MG63 (cell line): ENCODE results near the gene ZNF827. TPM values are rescaled to one million over a fixed set of nuclear protein-coding genes. Genes with fewer than 3 reads are reported as not detected.

Experiments
- DNase-seq: peaks from one replicate; pipeline ENCODE4 v3.0.0-alpha.2; 2020
- H3K27me3 ChIP-seq: fragments of 250-450 bp; sonication (Bioruptor Pico); 2 replicates; pipeline ENCODE4 v1.5.1; 2020; ENCODE audit warnings: mild to moderate bottlenecking, moderate library complexity
- H3K36me3 ChIP-seq: fragments of 250-450 bp; sonication (Bioruptor Pico); 2 replicates; pipeline ENCODE4 v1.5.1; 2020; ENCODE audit warnings: mild to moderate bottlenecking, moderate library complexity
- H3K4me3 ChIP-seq: fragments of 250-450 bp; sonication (Bioruptor Pico); 2 replicates; pipeline ENCODE4 v1.5.1; 2020; ENCODE audit warnings: mild to moderate bottlenecking, moderate library complexity
- H3K9me3 ChIP-seq: fragments of 250-450 bp; sonication (Bioruptor Pico); 2 replicates; pipeline ENCODE4 v1.5.1; 2020; ENCODE audit warnings: mild to moderate bottlenecking, moderate library complexity
- total RNA-seq: library from RNA; depleted of rRNA; stranded (reverse); fragments of >200 nt; shearing (Covaris generic); gene quantifications from 2 replicates; pipeline ENCODE4 v1.2.3, GENCODE V29; 2014; ENCODE audit warnings: low replicate concordance

ZNF827 gene
- total RNA-seq, 1 experiment from 2014 or later: 0.86 TPM

DNA sequence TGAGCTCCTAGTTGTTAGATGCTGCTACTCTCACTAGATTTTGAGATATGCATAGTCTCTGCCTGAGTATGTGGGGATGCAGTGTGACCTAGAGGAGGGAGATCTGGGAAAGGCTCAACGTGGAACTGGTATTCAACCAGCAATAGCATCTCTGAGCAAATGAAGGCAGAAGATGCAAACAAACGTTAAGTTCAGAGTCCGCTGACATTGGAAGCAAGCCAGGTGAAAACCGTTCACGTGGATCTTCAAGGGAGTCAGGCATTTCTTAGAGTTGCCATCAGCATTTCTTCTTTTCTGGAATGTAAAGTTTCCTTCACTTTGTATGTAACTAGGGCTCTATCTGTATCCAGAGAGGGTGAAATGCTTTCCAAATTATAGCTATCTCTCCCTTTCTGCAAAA lies 198.8 kb downstream of the ZNF827 start:
- no peak for DNase-seq
- H3K36me3 ChIP-seq: no peaks in the 10 kb centered on the region
- no peak overlapping the region for H3K4me3 ChIP-seq
- no peaks in the 10 kb centered on the region for H3K27me3 ChIP-seq
- no peaks in the 10 kb centered on the region for H3K9me3 ChIP-seq

DNA sequence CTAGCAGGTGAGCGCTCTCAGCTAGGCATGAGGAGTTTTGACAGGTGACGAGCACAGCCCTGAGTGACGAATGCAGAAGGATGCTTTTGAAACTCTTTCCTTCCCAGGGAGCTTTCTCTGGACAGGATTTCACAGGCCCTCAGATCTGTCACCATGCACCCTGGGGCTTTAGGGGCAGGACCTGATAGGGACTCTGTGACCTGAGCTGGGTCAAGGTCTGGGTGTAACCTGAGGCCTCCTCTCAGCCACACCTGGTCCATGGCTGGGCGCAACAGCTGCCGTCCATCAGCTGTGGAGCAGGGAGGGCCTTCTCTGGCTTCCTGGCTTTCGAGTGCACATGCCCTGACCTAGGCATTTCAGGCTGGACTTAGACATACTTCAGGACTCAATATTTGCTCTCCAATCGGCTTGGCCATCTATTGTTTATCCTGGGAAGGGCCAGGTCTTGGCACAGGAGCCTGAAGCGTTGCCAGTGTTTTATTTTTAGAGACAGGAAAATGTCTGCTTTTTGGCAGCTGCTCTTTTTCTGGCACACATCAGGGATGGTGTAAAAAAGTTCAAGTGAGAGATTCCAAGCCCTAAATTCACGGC lies 202.3 kb downstream of the ZNF827 start:
- H3K36me3 ChIP-seq: no peaks in the 10 kb centered on the region
- DNase-seq: peak; percentile 80
- H3K27me3 ChIP-seq: no peaks in the 10 kb centered on the region

DNA sequence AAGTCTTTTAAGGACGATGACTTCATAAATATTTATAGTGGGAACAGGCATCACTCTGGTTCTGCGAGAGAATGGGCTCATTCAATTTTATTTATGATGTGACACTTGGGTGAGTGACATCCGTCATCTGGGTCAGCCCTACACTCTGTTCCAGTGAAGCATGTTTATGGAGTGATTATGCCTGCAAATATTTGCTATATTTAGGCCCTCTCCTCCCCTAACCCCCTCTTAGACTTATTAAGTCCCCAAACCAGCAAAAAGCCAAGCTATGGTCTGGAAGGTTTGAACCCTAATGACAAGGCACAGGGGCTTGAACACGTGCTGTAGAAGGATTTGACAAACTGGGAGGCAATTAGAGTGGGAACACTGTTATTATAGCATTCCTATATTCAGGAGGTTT lies 202.8 kb downstream of the ZNF827 start:
- Histone ChIP-seq H3K9me3 (no peaks in the 10 kb centered on the region), H3K27me3 (no peaks in the 10 kb centered on the region), H3K36me3 (no peaks in the 10 kb centered on the region), H3K4me3 (no peak overlapping the region)
- DNase-seq: no peak

More for the DNA sequence above, 202.3 kb downstream of the ZNF827 start:
- H3K4me3 ChIP-seq: no peak overlapping the region
- no peaks in the 10 kb centered on the region for H3K9me3 ChIP-seq

DNA sequence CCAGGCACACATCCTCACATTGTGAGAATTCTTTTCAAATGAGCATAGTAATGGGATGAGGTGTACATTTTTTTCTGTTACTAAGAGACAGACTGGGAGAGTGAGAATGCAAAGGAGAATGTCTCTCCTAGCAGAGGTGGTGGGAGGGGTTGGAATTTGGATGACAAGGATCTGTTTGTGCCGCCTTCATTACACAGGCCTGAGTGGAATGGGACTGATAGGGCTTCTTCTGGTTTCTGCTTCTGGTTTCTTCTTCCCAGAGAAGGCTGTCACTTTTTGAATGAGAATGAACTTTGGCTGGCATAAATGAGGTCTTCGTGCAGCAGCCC lies 203.3 kb downstream of the ZNF827 start:
- DNase-seq: peak; percentile 77
- H3K36me3 ChIP-seq: no peaks in the 10 kb centered on the region
- no peaks in the 10 kb centered on the region for H3K27me3 ChIP-seq
- H3K4me3 ChIP-seq: no peak overlapping the region
- H3K9me3 ChIP-seq: no peaks in the 10 kb centered on the region

DNA sequence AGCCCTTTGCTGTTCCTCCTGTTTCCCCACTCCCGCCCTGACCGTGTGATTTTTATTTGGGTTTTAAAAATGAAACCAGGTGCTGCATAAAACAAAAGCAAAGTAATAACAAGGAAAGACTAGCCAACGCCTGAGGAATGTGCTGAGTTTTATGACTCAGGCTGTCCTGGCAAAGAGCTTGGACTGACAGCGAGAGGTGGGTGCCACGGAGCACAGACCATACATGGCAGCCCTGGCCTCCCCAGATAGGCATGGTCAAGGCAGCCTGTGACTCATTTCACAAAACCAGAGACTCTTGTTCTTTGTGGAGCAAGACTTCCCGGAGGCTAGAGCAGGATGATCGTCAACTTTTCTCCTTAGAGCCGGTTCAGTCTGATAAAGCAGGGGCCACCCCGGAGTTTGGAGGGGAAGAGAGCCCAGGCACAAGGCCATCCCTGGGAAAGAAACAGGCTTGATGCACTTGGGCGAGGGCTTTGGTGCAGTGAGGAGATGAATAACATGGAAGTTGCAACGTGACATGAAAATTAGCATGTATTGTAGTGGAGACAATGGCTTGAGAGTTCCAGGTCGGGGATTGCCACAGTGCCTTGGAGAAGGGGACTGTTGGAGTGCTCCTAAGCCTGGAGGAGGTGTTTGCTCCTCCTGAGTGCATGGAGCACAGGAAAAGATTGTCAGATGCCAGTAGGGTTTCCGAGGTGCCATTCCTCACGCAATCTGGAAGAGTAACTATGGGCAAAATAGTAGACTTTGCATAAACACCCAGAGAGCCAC lies 203.9 kb downstream of the ZNF827 start:
- H3K4me3 ChIP-seq: peak overlapping the region; percentile 7; the same call in 1 of the 2 replicates
- H3K36me3 ChIP-seq: no peaks in the 10 kb centered on the region
- H3K27me3 ChIP-seq: no peaks in the 10 kb centered on the region
- DNase-seq: peak; percentile 93
- H3K9me3 ChIP-seq: no peaks in the 10 kb centered on the region

DNA sequence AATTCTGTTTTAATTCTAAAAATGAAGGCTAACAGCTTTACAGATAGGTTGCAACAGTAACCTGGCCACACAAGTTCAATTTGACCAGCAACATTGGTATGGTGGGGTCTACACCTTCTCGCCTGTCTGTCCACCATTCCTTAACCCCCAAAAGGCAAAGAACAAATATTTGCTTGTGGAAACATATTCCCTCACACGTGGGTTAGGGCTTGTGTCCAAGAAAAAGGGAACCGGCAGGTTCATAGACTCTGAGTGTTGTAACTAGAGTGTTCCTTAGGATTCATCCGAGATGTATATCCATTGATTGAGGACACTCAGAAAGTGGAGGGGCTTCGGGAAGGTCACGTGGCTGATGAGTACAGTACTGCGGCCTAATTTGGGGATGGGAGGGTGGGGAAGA lies 204.6 kb downstream of the ZNF827 start:
- no peak overlapping the region for H3K4me3 ChIP-seq
- DNase-seq: peak; percentile 1
- H3K27me3 ChIP-seq: no peaks in the 10 kb centered on the region
- no peaks in the 10 kb centered on the region for H3K9me3 ChIP-seq
- no peaks in the 10 kb centered on the region for H3K36me3 ChIP-seq

DNA sequence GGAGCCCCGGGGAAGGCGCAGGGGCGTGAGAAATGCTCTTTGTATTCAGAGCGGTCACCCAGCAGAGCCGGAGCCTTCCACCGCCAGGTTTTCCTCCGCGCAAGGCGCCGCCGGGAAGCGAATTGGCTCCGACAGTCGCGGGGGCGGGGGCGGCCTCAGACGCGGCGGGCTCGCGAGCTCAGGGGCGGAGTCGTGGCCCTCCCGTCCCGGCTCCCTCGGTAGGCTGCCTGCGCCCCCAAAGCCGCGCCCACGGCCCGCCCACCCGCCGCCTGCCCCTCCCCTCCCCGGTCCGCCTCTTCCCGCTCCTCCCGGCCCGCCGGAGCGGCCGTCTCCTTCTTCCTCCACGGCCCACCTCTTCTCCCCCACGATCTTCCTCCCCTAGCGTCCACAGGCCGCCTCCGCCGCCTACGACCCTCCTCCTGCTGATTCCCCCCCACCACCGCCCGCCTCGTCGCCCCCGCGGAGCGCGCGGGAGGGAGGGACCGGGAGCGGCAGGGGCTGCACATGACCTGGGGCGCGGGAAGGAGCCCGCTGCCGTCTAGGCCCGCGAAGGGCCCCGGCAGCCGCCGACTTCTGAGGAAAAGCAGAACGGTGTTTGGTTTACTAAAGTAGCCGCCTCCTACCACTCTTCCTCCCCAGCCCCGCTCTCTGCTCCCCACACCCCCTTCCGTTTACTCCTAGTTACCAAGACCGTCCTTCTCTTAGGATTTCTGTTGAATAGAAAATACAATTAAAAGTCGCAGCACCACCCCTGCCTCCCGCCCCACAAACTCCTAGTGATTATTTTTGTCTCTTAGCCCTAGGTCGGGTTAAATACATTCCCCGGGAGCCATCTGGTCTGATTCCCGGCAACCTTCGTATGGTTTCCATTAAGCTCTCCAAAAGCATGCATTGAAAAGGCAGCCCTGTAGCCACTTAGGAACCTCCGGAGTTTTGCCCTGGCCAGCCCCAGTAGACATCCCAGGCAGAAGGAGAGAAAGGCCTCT lies 205.4 kb downstream of the ZNF827 start:
- no peaks in the 10 kb centered on the region for H3K9me3 ChIP-seq

DNA sequence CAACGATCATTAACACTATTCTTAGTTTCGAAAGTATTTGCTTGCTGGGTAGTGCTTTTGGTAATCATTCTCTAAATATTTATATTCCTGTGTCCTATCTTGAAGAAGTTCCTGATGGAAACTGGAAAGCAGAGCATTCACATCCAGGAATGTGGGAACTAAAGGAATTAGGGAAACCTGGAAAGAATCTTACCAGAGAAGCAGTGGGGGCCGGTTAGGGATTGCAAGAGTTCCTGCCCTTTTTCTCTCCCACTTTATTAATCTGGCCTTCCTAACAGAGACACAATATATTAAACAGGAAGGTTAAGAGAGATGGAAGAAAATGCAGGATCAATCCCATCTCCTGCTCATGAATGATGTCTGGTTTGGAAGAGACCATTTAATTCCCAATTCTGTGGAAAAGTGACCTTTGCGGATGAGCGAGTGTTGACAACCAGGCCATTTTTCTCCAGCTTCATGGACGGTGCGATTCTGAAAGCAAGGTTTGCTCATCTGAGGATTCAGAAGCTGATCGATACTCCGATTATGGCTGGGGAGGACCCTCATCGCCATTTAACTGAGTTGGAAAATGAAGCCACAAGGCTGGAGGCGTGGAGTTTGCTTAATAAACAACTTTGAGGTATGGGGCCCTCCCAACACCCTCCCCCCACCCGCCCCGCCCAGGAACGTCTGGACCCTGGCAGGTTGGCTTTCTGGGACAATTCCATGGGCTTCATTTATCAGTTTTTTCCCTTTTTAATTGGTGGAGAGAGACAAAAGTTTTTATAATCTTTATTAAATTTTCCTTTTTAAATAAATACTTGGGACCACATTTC lies 206.4 kb downstream of the ZNF827 start:
- Histone ChIP-seq H3K4me3 (peak overlapping the region; percentile 46), H3K27me3 (no peaks in the 10 kb centered on the region), H3K9me3 (no peaks in the 10 kb centered on the region), H3K36me3 (no peaks in the 10 kb centered on the region)
- DNase-seq: no peak

More for the DNA sequence above, 205.4 kb downstream of the ZNF827 start:
- H3K36me3 ChIP-seq: no peaks in the 10 kb centered on the region
- no peaks in the 10 kb centered on the region for H3K27me3 ChIP-seq
- peak overlapping the region; percentile 52 for H3K4me3 ChIP-seq
- DNase-seq: peak; percentile 93

DNA sequence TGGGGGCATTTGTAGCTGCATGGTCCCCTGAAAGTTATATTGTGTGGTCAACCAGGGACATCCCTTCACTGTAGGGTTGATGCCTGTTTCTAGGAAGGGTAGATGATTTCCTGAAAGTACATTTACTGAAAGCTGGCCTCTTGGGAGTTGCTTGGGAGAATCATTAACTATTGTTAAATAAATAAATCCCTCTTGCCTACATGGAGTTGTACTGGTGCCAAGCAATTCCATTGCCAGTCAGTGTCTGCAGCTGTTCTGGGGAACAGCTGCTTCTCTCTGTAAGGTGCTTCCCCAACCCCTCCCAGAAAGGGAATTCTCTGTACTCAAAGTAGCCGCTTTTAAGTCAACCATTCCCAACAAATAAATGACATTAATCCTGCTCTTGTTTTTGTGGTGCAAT lies 207.6 kb downstream of the ZNF827 start:
- DNase-seq: peak; percentile 31
- no peaks in the 10 kb centered on the region for H3K27me3 ChIP-seq
- no peaks in the 10 kb centered on the region for H3K9me3 ChIP-seq
- no peak overlapping the region for H3K4me3 ChIP-seq
- H3K36me3 ChIP-seq: no peaks in the 10 kb centered on the region

DNA sequence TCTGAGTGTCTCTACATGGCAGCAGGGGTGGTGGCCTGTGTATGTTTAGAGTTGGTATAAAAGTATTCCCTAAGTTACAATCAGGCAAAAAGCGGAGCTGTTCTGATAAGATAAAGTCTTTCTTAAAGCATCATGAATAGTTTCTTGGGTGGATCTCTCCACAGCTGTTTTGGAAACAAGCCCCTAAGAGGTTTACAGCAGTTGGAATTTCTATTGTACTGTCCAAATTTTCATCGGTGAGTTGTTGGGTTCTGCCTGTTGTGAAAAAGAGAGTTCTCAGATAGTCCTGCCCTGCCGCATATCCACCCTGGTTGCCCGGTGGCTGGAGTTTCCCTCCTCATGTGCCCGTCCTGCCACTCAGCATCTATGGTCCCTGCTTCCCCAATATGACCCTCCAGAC lies 208.6 kb downstream of the ZNF827 start:
- H3K4me3 ChIP-seq: no peak overlapping the region
- H3K36me3 ChIP-seq: no peaks in the 10 kb centered on the region
- no peaks in the 10 kb centered on the region for H3K27me3 ChIP-seq
- DNase-seq: no peak
- H3K9me3 ChIP-seq: no peaks in the 10 kb centered on the region

DNA sequence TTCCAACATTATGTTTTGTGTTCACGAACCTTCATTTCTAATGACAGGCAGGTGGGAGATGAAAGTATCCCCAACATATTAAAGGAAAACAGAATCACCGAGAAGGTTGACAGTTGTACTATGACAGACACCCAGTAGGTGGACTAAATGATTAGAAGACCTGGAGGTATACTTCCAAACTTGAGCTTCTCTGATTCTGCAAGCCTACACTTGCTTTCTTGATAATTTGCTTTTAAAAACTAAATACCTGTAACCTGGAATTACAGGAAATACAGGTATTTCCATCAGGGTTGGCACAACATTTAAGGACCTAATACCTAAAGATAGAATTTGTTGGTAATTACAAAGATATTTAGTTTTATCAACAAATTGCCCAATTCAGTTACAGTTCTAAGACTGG lies 215.3 kb downstream of the ZNF827 start:
- no peak for DNase-seq
- Histone ChIP-seq H3K27me3 (no peaks in the 10 kb centered on the region), H3K9me3 (no peaks in the 10 kb centered on the region), H3K36me3 (no peaks in the 10 kb centered on the region), H3K4me3 (no peak overlapping the region)

DNA sequence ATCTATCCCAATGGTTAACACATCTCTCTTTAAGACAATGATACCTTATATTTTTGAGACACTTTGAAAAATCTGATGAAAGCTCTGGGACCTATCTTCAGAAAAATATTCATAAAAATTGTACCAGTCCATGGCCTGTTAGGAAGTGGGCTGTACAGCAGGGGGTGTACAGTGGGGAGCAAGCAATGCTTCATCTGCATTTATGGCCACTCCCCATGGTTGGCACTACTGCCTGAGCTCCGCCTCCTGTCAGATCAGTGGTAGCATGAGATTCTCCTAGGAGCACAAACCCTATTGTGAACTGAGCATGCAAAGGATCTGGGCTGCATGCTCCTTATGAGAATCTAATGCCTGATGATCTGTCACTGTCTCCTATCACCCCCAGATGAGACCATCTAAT lies 216.1 kb downstream of the ZNF827 start:
- no peaks in the 10 kb centered on the region for H3K36me3 ChIP-seq
- no peak for DNase-seq
- no peaks in the 10 kb centered on the region for H3K9me3 ChIP-seq
- H3K27me3 ChIP-seq: no peaks in the 10 kb centered on the region
- H3K4me3 ChIP-seq: no peak overlapping the region

DNA sequence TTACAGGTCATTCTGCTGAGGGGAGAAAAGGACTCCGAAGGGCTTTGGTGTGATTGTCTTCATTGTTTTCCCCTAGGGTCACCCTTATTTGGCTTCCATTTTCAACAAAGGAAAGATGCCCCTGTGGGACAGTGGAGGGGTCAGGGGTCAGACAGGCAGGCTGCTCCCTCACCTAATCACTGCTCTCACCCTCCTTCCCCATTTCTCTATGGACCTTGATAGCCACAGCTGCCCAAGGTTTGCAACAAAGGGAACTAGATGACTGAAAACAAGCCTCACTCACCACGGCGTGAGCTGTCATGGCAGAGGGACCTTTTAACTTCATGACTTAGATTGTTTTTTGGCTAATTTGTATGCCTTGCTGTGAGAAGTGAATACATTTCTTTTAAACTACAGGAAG lies 218.0 kb downstream of the ZNF827 start:
- H3K4me3 ChIP-seq: no peak overlapping the region
- no peaks in the 10 kb centered on the region for H3K9me3 ChIP-seq
- no peaks in the 10 kb centered on the region for H3K36me3 ChIP-seq
- DNase-seq: no peak
- H3K27me3 ChIP-seq: no peaks in the 10 kb centered on the region

DNA sequence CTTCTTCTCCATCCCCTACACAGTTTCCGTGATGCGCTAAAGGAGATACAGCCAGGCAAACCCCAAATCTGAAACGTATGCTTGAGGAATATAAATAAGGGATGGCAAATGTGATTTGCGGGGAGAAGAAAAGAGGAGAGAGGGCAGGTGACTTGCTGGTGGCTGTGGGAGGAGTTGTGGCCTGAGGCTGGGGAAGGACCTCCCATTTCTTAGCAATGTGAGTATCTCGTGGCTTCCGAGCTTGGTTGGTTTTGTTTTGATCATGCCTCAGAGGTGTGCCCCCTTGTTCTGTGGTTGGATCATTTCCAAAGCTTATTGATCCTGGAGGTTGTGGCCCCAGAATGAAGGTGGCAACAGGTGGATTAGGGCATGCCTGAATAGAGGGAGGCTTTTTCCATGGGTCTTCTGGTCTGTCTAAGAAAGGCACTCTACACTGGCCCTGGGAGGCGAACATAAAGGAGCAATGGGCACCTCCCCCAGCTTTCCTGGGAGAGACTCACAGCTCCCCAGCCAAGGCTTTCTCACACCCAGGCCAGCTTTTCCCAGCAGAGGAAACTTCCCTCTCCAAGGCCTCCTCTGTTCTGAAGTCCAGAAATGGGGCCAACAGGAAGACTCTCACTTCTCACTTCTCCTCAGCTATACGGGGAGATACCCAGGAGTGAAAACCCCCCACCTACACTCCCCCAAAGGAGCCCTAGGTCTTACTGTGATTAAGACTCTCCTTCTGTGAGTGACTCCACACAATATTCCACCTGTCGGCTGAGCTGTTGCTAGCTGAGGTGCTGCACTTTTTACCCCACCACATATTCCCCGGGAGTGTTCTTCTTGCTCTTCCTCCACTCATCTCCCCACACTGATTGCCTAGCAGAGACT lies 218.6 kb downstream of the ZNF827 start:
- no peak overlapping the region for H3K4me3 ChIP-seq
- no peaks in the 10 kb centered on the region for H3K9me3 ChIP-seq
- no peaks in the 10 kb centered on the region for H3K36me3 ChIP-seq
- no peaks in the 10 kb centered on the region for H3K27me3 ChIP-seq
- DNase-seq: no peak

DNA sequence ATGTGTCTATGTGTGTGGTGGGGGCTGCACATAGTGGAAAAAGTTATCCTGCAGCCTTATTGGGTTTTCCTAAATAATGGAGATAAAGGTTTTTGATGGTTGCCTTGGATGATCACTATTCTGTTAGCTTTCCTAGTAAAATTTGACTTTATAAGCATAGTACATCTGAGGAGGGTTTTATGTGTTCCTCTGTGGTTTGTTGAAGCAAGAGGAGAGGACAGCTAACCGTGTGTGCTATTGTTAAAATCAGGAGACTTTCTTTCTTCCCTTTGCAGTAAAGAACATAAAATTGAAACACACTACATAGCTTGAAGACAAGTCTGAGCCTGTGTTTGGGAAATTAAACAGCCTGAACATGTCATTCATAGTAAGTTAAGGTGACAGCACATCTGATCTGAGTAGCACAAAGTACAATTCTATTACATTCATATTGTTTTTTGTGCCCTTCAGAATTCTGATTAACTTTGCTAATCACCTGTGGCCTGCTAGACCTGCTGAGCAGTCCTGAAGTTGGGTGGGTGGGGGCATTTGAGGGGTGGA lies 221.9 kb downstream of the ZNF827 start:
- no peaks in the 10 kb centered on the region for H3K27me3 ChIP-seq
- no peak for DNase-seq
- no peaks in the 10 kb centered on the region for H3K36me3 ChIP-seq
- no peaks in the 10 kb centered on the region for H3K9me3 ChIP-seq
- H3K4me3 ChIP-seq: no peak overlapping the region
